HepG2 (cell line): Measurements from ENCODE around the gene COQ4. TPM values are rescaled to one million over a fixed set of nuclear protein-coding genes. Genes with fewer than 3 reads are reported as not detected.

ENCODE experiments used
- CBX5 ChIP-seq: sonication (generic); formaldehyde crosslinking; IDR thresholded peaks from 2 replicates; pipeline ENCODE4 v1.4.0; 2020; ENCODE audit warnings: missing genetic modification reagents, borderline replicate concordance
- NRL ChIP-seq: sonication (generic); formaldehyde crosslinking; IDR thresholded peaks from 2 replicates; pipeline ENCODE4 v1.5.0; 2020; ENCODE audit warnings: missing genetic modification reagents, mild to moderate bottlenecking, moderate library complexity, borderline replicate concordance
- SNRNP70 ChIP-seq: fragments of 200-400 bp; formaldehyde crosslinking; IDR thresholded peaks from 2 replicates; pipeline ENCODE4 v1.6.1; 2017; ENCODE audit warnings: mild to moderate bottlenecking, low read depth, low read length, moderate library complexity
- polyA plus RNA-seq, 8 experiments: library from polyadenylated mRNA; depleted of rRNA in 3 of 8; stranded (reverse) in 7 of 8; unstranded in 1 of 8; fragments of >200 nt; fragmentation: Illumina TruSeq in 4 of 8; extraction: Trizol in 4 of 8; gene quantifications; 2 replicates each; pipeline versions ENCODE4 v1.2.1 to v1.2.3, GENCODE V29; 2011 to 2016; ENCODE audit warnings: low read depth in 4 of 8, missing spikeins in 1 of 8, mixed read lengths in 1 of 8; ENCODE audit not compliant: insufficient read depth in 1 of 8
- total RNA-seq, 5 experiments: library from RNA; depleted of rRNA; stranded (reverse); fragments of >200 nt; fragmentation: Illumina TruSeq; extraction: Trizol; gene quantifications; 2 replicates each; pipeline ENCODE4 v1.2.3, GENCODE V29; 2016; ENCODE audit warnings: low read depth in 1 of 5
- TF ChIP-seq, protein P1 (sequence below): sonication (generic); formaldehyde crosslinking; IDR thresholded peaks from 2 replicates; pipeline ENCODE4 v1.5.0; 2020; ENCODE audit warnings: mild to moderate bottlenecking, missing genetic modification reagents
- TF ChIP-seq, protein P2 (sequence below): sonication (generic); formaldehyde crosslinking; IDR thresholded peaks from 2 replicates; pipeline ENCODE4 v1.4.0; 2020; ENCODE audit warnings: missing genetic modification reagents, borderline replicate concordance
- TF ChIP-seq, protein P3 (sequence below): sonication (generic); formaldehyde crosslinking; IDR thresholded peaks from 2 replicates; pipeline ENCODE4 v1.5.0; 2020; ENCODE audit warnings: mild to moderate bottlenecking, missing genetic modification reagents, borderline replicate concordance
- TF ChIP-seq, protein P4 (sequence below): sonication (generic); formaldehyde crosslinking; IDR thresholded peaks from 2 replicates; pipeline ENCODE4 v1.8.0; 2022; ENCODE audit warnings: missing genetic modification reagents, mild to moderate bottlenecking, borderline replicate concordance
- TF ChIP-seq, protein P5 (sequence below): IDR thresholded peaks from 2 replicates; pipeline ENCODE4 v1.6.1; 2018; ENCODE audit warnings: missing genetic modification reagents
- TF ChIP-seq, protein P6 (sequence below): IDR thresholded peaks from 2 replicates; pipeline ENCODE4 v1.6.1; 2016; ENCODE audit warnings: control low read depth

The COQ4 gene
- total and polyA plus RNA-seq, 2 of the 13 experiments (the other 11 are each of a cell fraction or from before 2014, with no cell fraction given): 26.1 to 36.0 TPM

DNA sequence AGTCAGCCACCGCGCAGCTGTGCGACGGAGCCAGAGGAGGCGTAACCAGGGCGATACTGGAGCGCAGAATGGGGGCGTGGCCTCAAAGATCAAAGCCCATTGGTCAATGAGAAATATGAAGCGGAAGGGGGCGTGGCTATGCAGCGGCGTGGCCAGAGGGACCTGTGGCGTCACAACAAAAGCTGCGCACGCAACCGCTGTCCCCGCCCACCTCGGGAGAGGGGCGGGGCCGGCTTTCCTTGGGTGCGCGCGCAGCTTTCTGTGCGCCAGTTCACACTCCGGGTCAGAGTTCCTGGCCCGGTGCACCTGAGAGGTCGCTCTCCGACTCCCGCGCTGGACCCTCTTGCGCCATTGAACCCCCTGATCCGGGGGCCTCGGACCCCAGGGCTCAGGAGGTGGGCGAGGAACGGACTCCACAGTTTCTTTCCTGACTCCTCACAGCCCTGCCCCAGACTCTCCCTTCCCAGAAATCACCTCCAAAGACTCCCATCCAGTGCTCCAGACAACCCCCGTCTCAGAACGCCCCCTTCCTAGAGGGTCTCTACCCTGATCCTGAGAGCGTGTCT lies 46.5 kb upstream of the COQ4 start, which contains the start of gene SWI5 (continued):
- TF ChIP-seq CBX5 (CRISPR knock-in tag) (no peak), NRL (CRISPR knock-in tag) (no peak), SNRNP70 (no peak)
- TF ChIP-seq, protein P1, sequence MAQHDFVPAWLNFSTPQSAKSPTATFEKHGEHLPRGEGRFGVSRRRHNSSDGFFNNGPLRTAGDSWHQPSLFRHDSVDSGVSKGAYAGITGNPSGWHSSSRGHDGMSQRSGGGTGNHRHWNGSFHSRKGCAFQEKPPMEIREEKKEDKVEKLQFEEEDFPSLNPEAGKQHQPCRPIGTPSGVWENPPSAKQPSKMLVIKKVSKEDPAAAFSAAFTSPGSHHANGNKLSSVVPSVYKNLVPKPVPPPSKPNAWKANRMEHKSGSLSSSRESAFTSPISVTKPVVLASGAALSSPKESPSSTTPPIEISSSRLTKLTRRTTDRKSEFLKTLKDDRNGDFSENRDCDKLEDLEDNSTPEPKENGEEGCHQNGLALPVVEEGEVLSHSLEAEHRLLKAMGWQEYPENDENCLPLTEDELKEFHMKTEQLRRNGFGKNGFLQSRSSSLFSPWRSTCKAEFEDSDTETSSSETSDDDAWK (CRISPR knock-in tag): no peak
- TF ChIP-seq, protein P2, sequence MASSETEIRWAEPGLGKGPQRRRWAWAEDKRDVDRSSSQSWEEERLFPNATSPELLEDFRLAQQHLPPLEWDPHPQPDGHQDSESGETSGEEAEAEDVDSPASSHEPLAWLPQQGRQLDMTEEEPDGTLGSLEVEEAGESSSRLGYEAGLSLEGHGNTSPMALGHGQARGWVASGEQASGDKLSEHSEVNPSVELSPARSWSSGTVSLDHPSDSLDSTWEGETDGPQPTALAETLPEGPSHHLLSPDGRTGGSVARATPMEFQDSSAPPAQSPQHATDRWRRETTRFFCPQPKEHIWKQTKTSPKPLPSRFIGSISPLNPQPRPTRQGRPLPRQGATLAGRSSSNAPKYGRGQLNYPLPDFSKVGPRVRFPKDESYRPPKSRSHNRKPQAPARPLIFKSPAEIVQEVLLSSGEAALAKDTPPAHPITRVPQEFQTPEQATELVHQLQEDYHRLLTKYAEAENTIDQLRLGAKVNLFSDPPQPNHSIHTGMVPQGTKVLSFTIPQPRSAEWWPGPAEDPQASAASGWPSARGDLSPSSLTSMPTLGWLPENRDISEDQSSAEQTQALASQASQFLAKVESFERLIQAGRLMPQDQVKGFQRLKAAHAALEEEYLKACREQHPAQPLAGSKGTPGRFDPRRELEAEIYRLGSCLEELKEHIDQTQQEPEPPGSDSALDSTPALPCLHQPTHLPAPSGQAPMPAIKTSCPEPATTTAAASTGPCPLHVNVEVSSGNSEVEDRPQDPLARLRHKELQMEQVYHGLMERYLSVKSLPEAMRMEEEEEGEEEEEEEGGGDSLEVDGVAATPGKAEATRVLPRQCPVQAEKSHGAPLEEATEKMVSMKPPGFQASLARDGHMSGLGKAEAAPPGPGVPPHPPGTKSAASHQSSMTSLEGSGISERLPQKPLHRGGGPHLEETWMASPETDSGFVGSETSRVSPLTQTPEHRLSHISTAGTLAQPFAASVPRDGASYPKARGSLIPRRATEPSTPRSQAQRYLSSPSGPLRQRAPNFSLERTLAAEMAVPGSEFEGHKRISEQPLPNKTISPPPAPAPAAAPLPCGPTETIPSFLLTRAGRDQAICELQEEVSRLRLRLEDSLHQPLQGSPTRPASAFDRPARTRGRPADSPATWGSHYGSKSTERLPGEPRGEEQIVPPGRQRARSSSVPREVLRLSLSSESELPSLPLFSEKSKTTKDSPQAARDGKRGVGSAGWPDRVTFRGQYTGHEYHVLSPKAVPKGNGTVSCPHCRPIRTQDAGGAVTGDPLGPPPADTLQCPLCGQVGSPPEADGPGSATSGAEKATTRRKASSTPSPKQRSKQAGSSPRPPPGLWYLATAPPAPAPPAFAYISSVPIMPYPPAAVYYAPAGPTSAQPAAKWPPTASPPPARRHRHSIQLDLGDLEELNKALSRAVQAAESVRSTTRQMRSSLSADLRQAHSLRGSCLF: no peak
- TF ChIP-seq, protein P3, sequence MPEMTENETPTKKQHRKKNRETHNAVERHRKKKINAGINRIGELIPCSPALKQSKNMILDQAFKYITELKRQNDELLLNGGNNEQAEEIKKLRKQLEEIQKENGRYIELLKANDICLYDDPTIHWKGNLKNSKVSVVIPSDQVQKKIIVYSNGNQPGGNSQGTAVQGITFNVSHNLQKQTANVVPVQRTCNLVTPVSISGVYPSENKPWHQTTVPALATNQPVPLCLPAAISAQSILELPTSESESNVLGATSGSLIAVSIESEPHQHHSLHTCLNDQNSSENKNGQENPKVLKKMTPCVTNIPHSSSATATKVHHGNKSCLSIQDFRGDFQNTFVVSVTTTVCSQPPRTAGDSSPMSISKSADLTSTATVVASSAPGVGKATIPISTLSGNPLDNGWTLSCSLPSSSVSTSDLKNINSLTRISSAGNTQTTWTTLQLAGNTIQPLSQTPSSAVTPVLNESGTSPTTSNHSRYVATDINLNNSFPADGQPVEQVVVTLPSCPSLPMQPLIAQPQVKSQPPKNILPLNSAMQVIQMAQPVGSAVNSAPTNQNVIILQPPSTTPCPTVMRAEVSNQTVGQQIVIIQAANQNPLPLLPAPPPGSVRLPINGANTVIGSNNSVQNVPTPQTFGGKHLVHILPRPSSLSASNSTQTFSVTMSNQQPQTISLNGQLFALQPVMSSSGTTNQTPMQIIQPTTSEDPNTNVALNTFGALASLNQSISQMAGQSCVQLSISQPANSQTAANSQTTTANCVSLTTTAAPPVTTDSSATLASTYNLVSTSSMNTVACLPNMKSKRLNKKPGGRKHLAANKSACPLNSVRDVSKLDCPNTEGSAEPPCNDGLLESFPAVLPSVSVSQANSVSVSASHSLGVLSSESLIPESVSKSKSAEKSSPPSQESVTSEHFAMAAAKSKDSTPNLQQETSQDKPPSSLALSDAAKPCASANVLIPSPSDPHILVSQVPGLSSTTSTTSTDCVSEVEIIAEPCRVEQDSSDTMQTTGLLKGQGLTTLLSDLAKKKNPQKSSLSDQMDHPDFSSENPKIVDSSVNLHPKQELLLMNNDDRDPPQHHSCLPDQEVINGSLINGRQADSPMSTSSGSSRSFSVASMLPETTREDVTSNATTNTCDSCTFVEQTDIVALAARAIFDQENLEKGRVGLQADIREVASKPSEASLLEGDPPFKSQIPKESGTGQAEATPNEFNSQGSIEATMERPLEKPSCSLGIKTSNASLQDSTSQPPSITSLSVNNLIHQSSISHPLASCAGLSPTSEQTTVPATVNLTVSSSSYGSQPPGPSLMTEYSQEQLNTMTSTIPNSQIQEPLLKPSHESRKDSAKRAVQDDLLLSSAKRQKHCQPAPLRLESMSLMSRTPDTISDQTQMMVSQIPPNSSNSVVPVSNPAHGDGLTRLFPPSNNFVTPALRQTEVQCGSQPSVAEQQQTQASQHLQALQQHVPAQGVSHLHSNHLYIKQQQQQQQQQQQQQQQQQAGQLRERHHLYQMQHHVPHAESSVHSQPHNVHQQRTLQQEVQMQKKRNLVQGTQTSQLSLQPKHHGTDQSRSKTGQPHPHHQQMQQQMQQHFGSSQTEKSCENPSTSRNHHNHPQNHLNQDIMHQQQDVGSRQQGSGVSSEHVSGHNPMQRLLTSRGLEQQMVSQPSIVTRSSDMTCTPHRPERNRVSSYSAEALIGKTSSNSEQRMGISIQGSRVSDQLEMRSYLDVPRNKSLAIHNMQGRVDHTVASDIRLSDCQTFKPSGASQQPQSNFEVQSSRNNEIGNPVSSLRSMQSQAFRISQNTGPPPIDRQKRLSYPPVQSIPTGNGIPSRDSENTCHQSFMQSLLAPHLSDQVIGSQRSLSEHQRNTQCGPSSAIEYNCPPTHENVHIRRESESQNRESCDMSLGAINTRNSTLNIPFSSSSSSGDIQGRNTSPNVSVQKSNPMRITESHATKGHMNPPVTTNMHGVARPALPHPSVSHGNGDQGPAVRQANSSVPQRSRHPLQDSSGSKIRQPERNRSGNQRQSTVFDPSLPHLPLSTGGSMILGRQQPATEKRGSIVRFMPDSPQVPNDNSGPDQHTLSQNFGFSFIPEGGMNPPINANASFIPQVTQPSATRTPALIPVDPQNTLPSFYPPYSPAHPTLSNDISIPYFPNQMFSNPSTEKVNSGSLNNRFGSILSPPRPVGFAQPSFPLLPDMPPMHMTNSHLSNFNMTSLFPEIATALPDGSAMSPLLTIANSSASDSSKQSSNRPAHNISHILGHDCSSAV (CRISPR knock-in tag): no peak
- TF ChIP-seq, protein P4, sequence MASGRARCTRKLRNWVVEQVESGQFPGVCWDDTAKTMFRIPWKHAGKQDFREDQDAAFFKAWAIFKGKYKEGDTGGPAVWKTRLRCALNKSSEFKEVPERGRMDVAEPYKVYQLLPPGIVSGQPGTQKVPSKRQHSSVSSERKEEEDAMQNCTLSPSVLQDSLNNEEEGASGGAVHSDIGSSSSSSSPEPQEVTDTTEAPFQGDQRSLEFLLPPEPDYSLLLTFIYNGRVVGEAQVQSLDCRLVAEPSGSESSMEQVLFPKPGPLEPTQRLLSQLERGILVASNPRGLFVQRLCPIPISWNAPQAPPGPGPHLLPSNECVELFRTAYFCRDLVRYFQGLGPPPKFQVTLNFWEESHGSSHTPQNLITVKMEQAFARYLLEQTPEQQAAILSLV: no peak
- TF ChIP-seq, protein P5, sequence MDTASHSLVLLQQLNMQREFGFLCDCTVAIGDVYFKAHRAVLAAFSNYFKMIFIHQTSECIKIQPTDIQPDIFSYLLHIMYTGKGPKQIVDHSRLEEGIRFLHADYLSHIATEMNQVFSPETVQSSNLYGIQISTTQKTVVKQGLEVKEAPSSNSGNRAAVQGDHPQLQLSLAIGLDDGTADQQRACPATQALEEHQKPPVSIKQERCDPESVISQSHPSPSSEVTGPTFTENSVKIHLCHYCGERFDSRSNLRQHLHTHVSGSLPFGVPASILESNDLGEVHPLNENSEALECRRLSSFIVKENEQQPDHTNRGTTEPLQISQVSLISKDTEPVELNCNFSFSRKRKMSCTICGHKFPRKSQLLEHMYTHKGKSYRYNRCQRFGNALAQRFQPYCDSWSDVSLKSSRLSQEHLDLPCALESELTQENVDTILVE: no peak
- TF ChIP-seq, protein P6, sequence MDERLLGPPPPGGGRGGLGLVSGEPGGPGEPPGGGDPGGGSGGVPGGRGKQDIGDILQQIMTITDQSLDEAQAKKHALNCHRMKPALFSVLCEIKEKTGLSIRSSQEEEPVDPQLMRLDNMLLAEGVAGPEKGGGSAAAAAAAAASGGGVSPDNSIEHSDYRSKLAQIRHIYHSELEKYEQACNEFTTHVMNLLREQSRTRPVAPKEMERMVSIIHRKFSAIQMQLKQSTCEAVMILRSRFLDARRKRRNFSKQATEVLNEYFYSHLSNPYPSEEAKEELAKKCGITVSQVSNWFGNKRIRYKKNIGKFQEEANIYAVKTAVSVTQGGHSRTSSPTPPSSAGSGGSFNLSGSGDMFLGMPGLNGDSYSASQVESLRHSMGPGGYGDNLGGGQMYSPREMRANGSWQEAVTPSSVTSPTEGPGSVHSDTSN (CRISPR knock-in tag): no peak
